ENCODE results near the gene KANSL1L. TPM values are rescaled to one million over a fixed set of nuclear protein-coding genes. Genes with fewer than 3 reads are reported as not detected.
A peak's percentile ranks its signal among the peaks of the same experiment; 100 is the strongest.

Gene KANSL1L
- 4.9 and 6.5 TPM in 2 replicates for total RNA-seq

- no peaks in the 10 kb centered on the region for H3K36me3 Mint-ChIP-seq (ENCODE audit: low read depth)
- intact Hi-C loops (cut with micrococcal nuclease): loop anchor here (2.0 kb wide), 2 partner anchors 305 to 1917 kb away; partner anchors contain the start of genes IDH1 and LANCL1
- peak; percentile 95 for DNase-seq (ENCODE audit: low spot score)
- H3K27ac Mint-ChIP-seq: peak within 1 kb of the TSS; percentile 99
- H3K4me3 Mint-ChIP-seq (ENCODE audit: low read depth): peak within 1 kb of the TSS; percentile 96
- peaks cover 26% of the 10 kb centered on the region for H3K4me1 Mint-ChIP-seq (ENCODE audit: low read depth)
- peaks cover 21% of the 10 kb centered on the region for H3K27me3 Mint-ChIP-seq (ENCODE audit: low read depth)
- H3K9me3 Mint-ChIP-seq: no peaks in the 10 kb centered on the region
Measured at GRCh38 chr2:210171309-210172218, at the start of gene KANSL1L. Gene KANSL1L, minus strand, starts transcription at chr2:210171409. Its CDS starts 16,827 bp downstream, at chr2:210154582.

- H3K4me3 Mint-ChIP-seq (ENCODE audit: low read depth): no peak overlapping the region
- H3K4me1 Mint-ChIP-seq (ENCODE audit: low read depth): no peaks in the 10 kb centered on the region
- H3K9me3 Mint-ChIP-seq: no peaks in the 10 kb centered on the region
- no peak overlapping the region for H3K27ac Mint-ChIP-seq
- DNase-seq (ENCODE audit: low spot score): no peak
- H3K27me3 Mint-ChIP-seq (ENCODE audit: low read depth): peaks cover 9% of the 10 kb centered on the region
- H3K36me3 Mint-ChIP-seq (ENCODE audit: low read depth): no peaks in the 10 kb centered on the region
- intact Hi-C loops (cut with micrococcal nuclease): no loop called here
Measured at GRCh38 chr2:210215120-210215519, 43.9 kb upstream of the KANSL1L start.

- intact Hi-C loops (cut with micrococcal nuclease): no loop called here
- no peak overlapping the region for H3K4me3 Mint-ChIP-seq (ENCODE audit: low read depth)
- no peaks in the 10 kb centered on the region for H3K4me1 Mint-ChIP-seq (ENCODE audit: low read depth)
- no peak for DNase-seq (ENCODE audit: low spot score)
- H3K27me3 Mint-ChIP-seq (ENCODE audit: low read depth): peaks cover 8% of the 10 kb centered on the region
- H3K36me3 Mint-ChIP-seq (ENCODE audit: low read depth): no peaks in the 10 kb centered on the region
- no peaks in the 10 kb centered on the region for H3K9me3 Mint-ChIP-seq
- H3K27ac Mint-ChIP-seq: no peak overlapping the region
Measured at GRCh38 chr2:210210185-210210584, 39.0 kb upstream of the KANSL1L start.

GRCh38 chr2:210207929-210208328 lies 36.7 kb upstream of the KANSL1L start:
- Mint-ChIP-seq H3K4me1 (ENCODE audit: low read depth) (no peaks in the 10 kb centered on the region), H3K36me3 (ENCODE audit: low read depth) (no peaks in the 10 kb centered on the region), H3K27me3 (ENCODE audit: low read depth) (peaks cover 14% of the 10 kb centered on the region), H3K27ac (no peak overlapping the region), H3K9me3 (no peaks in the 10 kb centered on the region), H3K4me3 (ENCODE audit: low read depth) (no peak overlapping the region)
- DNase-seq (ENCODE audit: low spot score): no peak
- intact Hi-C loops (cut with micrococcal nuclease): no loop called here

- H3K27ac Mint-ChIP-seq: no peak overlapping the region
- intact Hi-C loops (cut with micrococcal nuclease): no loop called here
- no peaks in the 10 kb centered on the region for H3K4me1 Mint-ChIP-seq (ENCODE audit: low read depth)
- H3K27me3 Mint-ChIP-seq (ENCODE audit: low read depth): peaks cover 15% of the 10 kb centered on the region
- H3K4me3 Mint-ChIP-seq (ENCODE audit: low read depth): no peak overlapping the region
- no peaks in the 10 kb centered on the region for H3K9me3 Mint-ChIP-seq
- DNase-seq (ENCODE audit: low spot score): no peak
- H3K36me3 Mint-ChIP-seq (ENCODE audit: low read depth): no peaks in the 10 kb centered on the region
Measured at GRCh38 chr2:210203558-210203957, 32.3 kb upstream of the KANSL1L start.

GRCh38 chr2:210203147-210203546 lies 31.9 kb upstream of the KANSL1L start:
- DNase-seq (ENCODE audit: low spot score): no peak
- intact Hi-C loops (cut with micrococcal nuclease): no loop called here
- H3K4me1 Mint-ChIP-seq (ENCODE audit: low read depth): peaks cover 3% of the 10 kb centered on the region
- H3K4me3 Mint-ChIP-seq (ENCODE audit: low read depth): no peak overlapping the region
- H3K9me3 Mint-ChIP-seq: no peaks in the 10 kb centered on the region
- H3K27me3 Mint-ChIP-seq (ENCODE audit: low read depth): peaks cover 15% of the 10 kb centered on the region
- H3K27ac Mint-ChIP-seq: no peak overlapping the region
- no peaks in the 10 kb centered on the region for H3K36me3 Mint-ChIP-seq (ENCODE audit: low read depth)

GRCh38 chr2:210199854-210200253 lies 28.6 kb upstream of the KANSL1L start:
- Mint-ChIP-seq H3K4me1 (ENCODE audit: low read depth) (peaks cover 3% of the 10 kb centered on the region), H3K27ac (no peak overlapping the region), H3K27me3 (ENCODE audit: low read depth) (peaks cover 12% of the 10 kb centered on the region), H3K36me3 (ENCODE audit: low read depth) (no peaks in the 10 kb centered on the region), H3K4me3 (ENCODE audit: low read depth) (no peak overlapping the region), H3K9me3 (no peaks in the 10 kb centered on the region)
- no peak for DNase-seq (ENCODE audit: low spot score)
- intact Hi-C loops (cut with micrococcal nuclease): loop anchor here (1.0 to 10.0 kb wide), 4 partner anchors 223 to 1803 kb away; partner anchors contain the start of gene MAP2

- H3K4me1 Mint-ChIP-seq (ENCODE audit: low read depth): peaks cover 3% of the 10 kb centered on the region
- H3K4me3 Mint-ChIP-seq (ENCODE audit: low read depth): no peak overlapping the region
- peaks cover 15% of the 10 kb centered on the region for H3K27me3 Mint-ChIP-seq (ENCODE audit: low read depth)
- no peak for DNase-seq (ENCODE audit: low spot score)
- intact Hi-C loops (cut with micrococcal nuclease): loop anchor here (1.0 to 10.0 kb wide), 4 partner anchors 222 to 1802 kb away; partner anchors contain the start of gene MAP2
- H3K9me3 Mint-ChIP-seq: no peaks in the 10 kb centered on the region
- H3K27ac Mint-ChIP-seq: no peak overlapping the region
- no peaks in the 10 kb centered on the region for H3K36me3 Mint-ChIP-seq (ENCODE audit: low read depth)
Measured at GRCh38 chr2:210199186-210199765, 28.1 kb upstream of the KANSL1L start.

GRCh38 chr2:210198326-210198725 lies 27.1 kb upstream of the KANSL1L start:
- Mint-ChIP-seq H3K9me3 (no peaks in the 10 kb centered on the region), H3K4me1 (ENCODE audit: low read depth) (peaks cover 3% of the 10 kb centered on the region), H3K27me3 (ENCODE audit: low read depth) (peaks cover 15% of the 10 kb centered on the region), H3K27ac (no peak overlapping the region), H3K4me3 (ENCODE audit: low read depth) (no peak overlapping the region), H3K36me3 (ENCODE audit: low read depth) (no peaks in the 10 kb centered on the region)
- no peak for DNase-seq (ENCODE audit: low spot score)
- intact Hi-C loops (cut with micrococcal nuclease): loop anchor here (5.0 to 10.0 kb wide), 3 partner anchors 774 to 1801 kb away; partner anchors contain the start of gene MAP2

- no peaks in the 10 kb centered on the region for H3K36me3 Mint-ChIP-seq (ENCODE audit: low read depth)
- H3K9me3 Mint-ChIP-seq: no peaks in the 10 kb centered on the region
- intact Hi-C loops (cut with micrococcal nuclease): loop anchor here (5.0 to 10.0 kb wide), 3 partner anchors 773 to 1800 kb away; partner anchors contain the start of gene MAP2
- no peak for DNase-seq (ENCODE audit: low spot score)
- no peak overlapping the region for H3K4me3 Mint-ChIP-seq (ENCODE audit: low read depth)
- H3K4me1 Mint-ChIP-seq (ENCODE audit: low read depth): peaks cover 3% of the 10 kb centered on the region
- no peak overlapping the region for H3K27ac Mint-ChIP-seq
- H3K27me3 Mint-ChIP-seq (ENCODE audit: low read depth): peaks cover 12% of the 10 kb centered on the region
Measured at GRCh38 chr2:210197720-210198119, 26.5 kb upstream of the KANSL1L start.

- Mint-ChIP-seq H3K9me3 (no peaks in the 10 kb centered on the region), H3K36me3 (ENCODE audit: low read depth) (no peaks in the 10 kb centered on the region), H3K27ac (no peak overlapping the region), H3K27me3 (ENCODE audit: low read depth) (peaks cover 10% of the 10 kb centered on the region), H3K4me3 (ENCODE audit: low read depth) (no peak overlapping the region), H3K4me1 (ENCODE audit: low read depth) (peaks cover 3% of the 10 kb centered on the region)
- no peak for DNase-seq (ENCODE audit: low spot score)
- intact Hi-C loops (cut with micrococcal nuclease): loop anchor here (1.0 to 10.0 kb wide), 4 partner anchors 218 to 1798 kb away; partner anchors contain the start of gene MAP2
Measured at GRCh38 chr2:210195101-210195852, 24.1 kb upstream of the KANSL1L start.

- intact Hi-C loops (cut with micrococcal nuclease): loop anchor here (10.0 kb wide), 2 partner anchors 766 to 856 kb away; partner anchors contain the start of gene MAP2
- no peaks in the 10 kb centered on the region for H3K36me3 Mint-ChIP-seq (ENCODE audit: low read depth)
Measured at GRCh38 chr2:210190345-210190744, 19.1 kb upstream of the KANSL1L start.

More at GRCh38 chr2:210190345-210190744, 19.1 kb upstream of the KANSL1L start:
- H3K9me3 Mint-ChIP-seq: peaks cover 12% of the 10 kb centered on the region
- DNase-seq (ENCODE audit: low spot score): no peak
- H3K4me1 Mint-ChIP-seq (ENCODE audit: low read depth): no peaks in the 10 kb centered on the region
- H3K4me3 Mint-ChIP-seq (ENCODE audit: low read depth): no peak overlapping the region
- no peak overlapping the region for H3K27ac Mint-ChIP-seq
- H3K27me3 Mint-ChIP-seq (ENCODE audit: low read depth): peaks cover 13% of the 10 kb centered on the region
